GM12878 (cell line): ENCODE measurements around the gene CDH8. TPM values are rescaled to one million over a fixed set of nuclear protein-coding genes. Genes with fewer than 3 reads are reported as not detected.

ENCODE experiments used
- CBFB ChIP-seq: IDR thresholded peaks from 2 replicates; pipeline ENCODE4 v1.6.1; 2016; ENCODE audit warnings: antibody characterized with exemption, low read depth
- CEBPB ChIP-seq, 2 experiments: fragments of 150-350 bp in 1 of 2; IDR thresholded peaks; 2 replicates each; pipeline ENCODE4 v1.6.1; 2012 to 2014; ENCODE audit warnings: low read depth in 2 of 2, low read length in 2 of 2, borderline replicate concordance in 1 of 2, inconsistent platforms in 1 of 2
- CHD1 ChIP-seq: IDR thresholded peaks from 2 replicates; pipeline ENCODE4 v1.6.1; 2012; ENCODE audit warnings: low read depth, low read length, improper control_type of control experiment
- CREB1 ChIP-seq: IDR thresholded peaks from 2 replicates; pipeline ENCODE4 v1.6.1; 2012; ENCODE audit warnings: low read depth, mild to moderate bottlenecking, inconsistent platforms
- CUX1 ChIP-seq: IDR thresholded peaks from 2 replicates; pipeline ENCODE4 v1.6.1; 2012; ENCODE audit warnings: improper control_type of control experiment, low read depth, low read length; ENCODE audit not compliant: insufficient replicate concordance
- RBBP5 ChIP-seq: fragments of 200-600 bp; sonication (generic); conservative IDR thresholded peaks from 2 replicates; pipeline ENCODE4 v1.6.1; 2016
- RELA ChIP-seq: fragments of 450-650 bp; IDR thresholded peaks from 2 replicates; pipeline ENCODE4 v1.8.0; 2014; ENCODE audit warnings: borderline replicate concordance; ENCODE audit not compliant: partially characterized antibody
- REST ChIP-seq: IDR thresholded peaks from 2 replicates; pipeline ENCODE4 v1.6.1; 2012; ENCODE audit warnings: mild to moderate bottlenecking, low read depth, low read length
- ZBTB11 ChIP-seq: fragments of 450-650 bp; formaldehyde crosslinking; IDR thresholded peaks from 2 replicates; pipeline ENCODE4 v1.5.0; 2022; ENCODE audit warnings: mild to moderate bottlenecking, missing genetic modification characterization
- polyA plus RNA-seq, 11 experiments: library from polyadenylated mRNA; depleted of rRNA in 4 of 11; unstranded in 6 of 11; stranded (reverse) in 5 of 11; fragments of >200 nt; fragmentation: Nextera tagmentation in 4 of 11; fragmentation: Illumina TruSeq in 1 of 11; extraction: Ambion mirVana in 4 of 11; extraction: Trizol in 1 of 11; gene quantifications; 1 replicate in 1 of 11; 2 replicates in 10 of 11; pipeline versions ENCODE4 v1.2.1 to v1.2.3, GENCODE V29; 2011 to 2016; ENCODE audit warnings: inconsistent platforms in 2 of 11, missing spikeins in 2 of 11, low read depth in 1 of 11
- total RNA-seq, 4 experiments: library from RNA; depleted of rRNA in 3 of 4; stranded (reverse); fragments of >200 nt in 3 of 4; fragmentation: Illumina TruSeq in 1 of 4; extraction: Trizol in 1 of 4; gene quantifications; 2 replicates each; pipeline versions ENCODE4 v1.2.1 to v1.2.3, GENCODE V29; 2013 to 2021

CDH8 gene
- total and polyA plus RNA-seq, 10 of the 15 experiments (the other 5 are each of a cell fraction or from before 2014, with no cell fraction given) = 0.13 to 0.68 (median 0.25) TPM; not detected in 3

- TF ChIP-seq ZBTB11 (CRISPR knock-in tag) (no peak), CUX1 (no peak), CEBPB (IDR thresholded peaks at IDR 0.05; ENCODE audit: borderline replicate concordance in 1 of 2, low read depth in 2 of 2, low read length in 2 of 2) (no peak), RBBP5 (no peak), CHD1 (no peak), CBFB (no peak), RELA (no peak), REST (no peak), CREB1 (no peak)
Measured at GRCh38 chr16:62060089-62060488, 23.9 kb upstream of the CDH8 start (continued).
